Activated naive CD4-positive, alpha-beta T cell treated with anti-CD3 and anti-CD28 coated beads, Interleukin-2, amount 50 U/mL, for 16 hours (primary cell): ENCODE measurements around the gene ADAMTS3.
"Not testable (repeated sequence)": the region's sequence is repeated elsewhere in the genome, so short reads cannot be mapped to it uniquely, and the experiment has no call there.

Source experiments
- DNase-seq: peaks from one replicate; pipeline ENCODE4 v3.0.0-alpha.2; 2020

ADAMTS3 gene

DNA sequence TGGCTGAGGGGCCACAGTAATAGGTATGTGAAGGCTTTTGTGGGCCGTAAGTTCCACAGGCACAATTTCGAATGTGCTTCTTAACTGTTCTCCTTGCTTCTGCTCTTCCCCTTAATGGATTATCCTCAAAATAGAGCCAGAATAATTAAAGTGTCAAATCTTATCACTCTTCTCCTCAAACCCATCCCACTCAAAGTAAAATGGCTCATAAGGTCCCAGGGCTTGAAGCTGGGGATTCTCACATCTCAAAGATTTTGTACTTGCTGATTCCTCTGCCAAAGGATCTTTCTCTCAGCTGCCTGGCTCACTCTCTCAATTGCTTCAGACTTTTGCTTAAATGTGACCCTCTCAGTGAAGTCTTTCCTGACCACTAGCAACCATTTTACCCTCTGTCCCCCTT is 16.6 kb downstream of the ADAMTS3 start:
- DNase-seq: no peak

DNA sequence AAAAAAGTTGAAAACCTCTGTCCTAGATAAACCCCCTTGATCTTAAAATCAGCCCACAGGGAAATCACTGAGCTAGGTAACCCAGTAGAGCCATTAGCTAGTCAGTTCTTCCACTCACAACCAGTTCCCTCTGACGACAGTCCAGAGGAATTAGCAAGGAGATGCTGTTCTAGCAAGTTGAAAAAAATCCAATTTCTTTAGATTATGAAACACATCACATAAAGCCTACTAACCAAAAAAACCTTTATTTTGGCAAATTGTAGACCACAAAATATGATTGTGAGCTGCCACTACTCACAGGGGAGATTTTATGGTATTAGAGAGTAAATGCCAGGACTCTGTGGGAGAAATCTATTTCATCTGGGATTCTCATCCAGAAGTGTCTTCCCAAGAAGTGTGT is 22.6 kb downstream of the ADAMTS3 start:
- DNase-seq: no peak

DNA sequence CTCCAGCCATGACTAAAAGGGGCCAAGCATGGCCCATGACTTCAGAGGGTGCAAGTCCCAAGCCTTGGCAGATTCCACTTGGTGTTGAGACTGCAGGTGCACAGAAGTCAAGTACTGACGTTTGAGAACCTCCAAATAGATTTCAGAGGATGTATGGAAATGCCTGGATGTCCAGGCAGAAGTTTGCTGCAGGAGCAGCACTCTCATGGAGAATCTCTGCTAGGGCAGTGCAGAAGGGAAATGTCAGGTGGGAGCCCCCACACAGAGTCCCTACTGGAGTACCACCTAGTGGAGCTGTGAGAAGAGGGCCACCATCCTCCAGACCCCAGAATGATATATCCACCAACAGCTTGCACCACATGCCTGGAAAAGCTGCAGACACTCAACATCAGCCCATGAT is 28.3 kb downstream of the ADAMTS3 start:
- not testable (repeated sequence) for DNase-seq

DNA sequence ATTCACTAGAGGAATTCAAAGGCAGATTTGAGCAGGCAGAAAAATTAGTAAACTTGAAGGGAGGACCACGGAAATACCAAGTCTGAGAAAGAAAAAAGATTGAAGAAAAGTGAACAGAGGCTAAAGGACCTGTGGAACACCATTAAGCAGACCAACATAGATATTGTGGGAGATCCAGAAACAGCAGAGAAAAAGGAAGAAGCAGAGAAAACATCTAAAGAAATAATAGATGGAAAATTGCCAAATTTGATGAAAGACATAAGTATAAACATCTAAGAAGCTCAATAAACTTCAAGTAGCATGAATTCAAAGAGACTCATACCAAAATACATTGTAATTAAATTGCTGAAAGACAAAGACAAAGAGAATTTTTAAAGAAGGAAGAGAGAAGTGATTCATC is 31.0 kb downstream of the ADAMTS3 start:
- no peak for DNase-seq

DNA sequence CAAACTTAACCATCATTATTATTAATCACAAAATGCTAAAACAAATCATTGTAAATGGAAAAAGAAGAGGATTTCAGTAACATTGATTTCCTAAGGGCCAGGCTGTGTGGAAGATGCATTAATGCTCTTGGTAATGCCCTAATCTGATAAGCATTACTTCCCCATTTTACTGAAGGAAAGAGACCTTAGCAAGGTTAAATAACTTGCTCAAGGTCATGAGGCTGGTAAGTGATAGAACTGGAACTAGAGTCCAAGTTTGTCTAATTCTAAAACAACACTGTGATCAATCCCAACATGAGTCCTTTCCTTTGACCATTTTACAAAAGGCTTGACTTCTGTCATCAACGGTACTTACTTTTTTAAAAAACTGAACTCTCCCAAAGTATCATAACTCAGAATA is 32.6 kb downstream of the ADAMTS3 start:
- no peak for DNase-seq

DNA sequence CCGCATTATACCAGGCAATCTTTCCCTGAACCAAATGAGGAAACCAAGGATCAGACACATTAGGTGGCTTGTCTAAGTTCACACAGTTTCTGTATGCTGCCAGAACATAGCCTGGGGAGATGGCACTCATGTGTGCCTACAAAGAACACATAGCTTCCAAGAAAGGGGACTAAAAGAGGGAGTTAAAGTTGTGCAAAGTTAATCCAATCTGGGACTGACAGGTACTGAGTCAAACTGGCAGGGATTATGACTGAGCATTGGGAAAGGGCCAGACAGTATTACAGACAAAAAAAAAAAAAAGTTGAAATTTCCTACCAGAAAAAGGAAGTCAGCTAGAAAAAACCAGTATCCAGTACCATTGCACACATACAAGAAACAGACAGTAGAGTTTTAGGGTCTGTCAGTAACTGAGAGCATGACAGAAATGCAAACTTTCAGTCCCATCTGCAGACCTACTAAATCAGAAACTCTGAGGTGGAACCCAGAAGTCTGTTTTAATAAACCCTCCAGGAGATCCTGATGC is 37.2 kb downstream of the ADAMTS3 start:
- DNase-seq: no peak

DNA sequence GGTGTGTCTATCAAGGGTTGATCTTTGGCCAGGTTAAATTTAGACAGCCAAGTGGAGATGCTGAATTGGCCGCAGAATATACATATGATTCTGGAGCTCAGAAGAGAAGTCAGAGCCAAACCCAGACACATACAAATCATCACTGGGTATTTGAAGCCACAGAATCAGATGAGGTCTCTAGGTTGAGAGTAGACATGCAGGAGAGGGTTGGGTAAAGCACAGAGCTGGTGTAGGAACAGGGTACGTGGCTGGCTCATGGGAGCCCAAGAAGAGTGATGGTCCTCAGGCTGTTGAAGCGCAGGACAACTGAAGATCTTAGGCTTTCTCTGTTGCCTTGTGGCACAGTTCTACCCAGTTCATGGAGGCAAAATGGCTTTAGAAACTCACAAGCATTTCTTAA is 37.7 kb downstream of the ADAMTS3 start:
- no peak for DNase-seq

DNA sequence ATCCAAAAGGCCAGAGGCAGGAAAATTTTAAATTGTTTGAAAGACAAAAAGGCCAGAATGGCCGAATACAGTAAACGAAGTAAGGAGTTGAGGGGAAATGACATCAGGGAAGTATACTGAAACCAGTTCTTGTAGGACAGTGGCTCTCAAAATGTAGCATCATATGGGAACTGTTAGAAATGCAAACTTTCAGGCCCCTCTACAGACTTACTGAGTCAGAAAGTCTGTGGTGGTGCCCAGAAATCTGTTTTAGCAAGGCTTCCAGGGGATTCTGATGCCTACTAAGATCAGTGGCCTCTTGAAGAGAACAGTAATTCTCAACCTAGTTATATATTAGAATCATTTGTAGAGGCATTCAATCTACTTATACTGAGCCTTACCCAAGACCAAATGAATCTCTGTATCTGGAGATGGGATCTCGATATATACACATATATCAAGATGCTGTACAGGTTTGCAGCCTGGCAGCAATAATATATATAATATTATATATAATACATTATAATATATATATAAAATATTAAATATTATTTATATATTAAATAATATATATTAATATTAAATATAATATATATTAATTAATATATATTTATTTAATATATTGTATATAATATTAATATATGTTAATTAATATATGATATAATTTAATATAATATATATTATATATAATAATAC is 39.7 kb downstream of the ADAMTS3 start:
- no peak for DNase-seq

DNA sequence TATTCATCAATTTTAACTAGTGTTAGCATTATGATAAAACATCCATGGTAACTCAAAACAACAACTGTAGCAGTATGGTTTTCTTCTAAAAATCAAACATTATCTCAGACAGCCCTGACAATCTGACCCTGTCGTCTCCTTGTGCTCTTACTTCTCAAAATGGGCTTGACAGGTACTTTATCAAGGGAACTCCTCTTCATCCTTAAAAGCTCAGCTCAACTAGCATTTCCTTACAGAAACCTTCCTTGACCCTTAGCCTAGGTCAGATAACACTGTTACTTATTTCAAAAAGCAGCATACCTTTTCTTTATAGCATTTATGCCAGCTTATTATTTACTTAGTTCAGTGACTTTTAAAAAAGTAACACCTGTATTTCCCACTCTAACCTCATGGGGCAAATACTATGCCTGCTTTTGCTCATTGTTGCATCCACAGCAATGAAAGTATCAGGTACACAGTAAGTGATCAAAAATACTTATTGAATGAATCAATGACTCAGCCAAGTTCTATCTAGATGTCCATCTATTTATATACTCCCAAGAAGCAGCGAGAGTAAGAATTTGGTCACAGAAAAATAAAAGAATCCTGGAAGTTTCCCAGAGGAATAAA is 41.9 kb downstream of the ADAMTS3 start:
- no peak for DNase-seq

DNA sequence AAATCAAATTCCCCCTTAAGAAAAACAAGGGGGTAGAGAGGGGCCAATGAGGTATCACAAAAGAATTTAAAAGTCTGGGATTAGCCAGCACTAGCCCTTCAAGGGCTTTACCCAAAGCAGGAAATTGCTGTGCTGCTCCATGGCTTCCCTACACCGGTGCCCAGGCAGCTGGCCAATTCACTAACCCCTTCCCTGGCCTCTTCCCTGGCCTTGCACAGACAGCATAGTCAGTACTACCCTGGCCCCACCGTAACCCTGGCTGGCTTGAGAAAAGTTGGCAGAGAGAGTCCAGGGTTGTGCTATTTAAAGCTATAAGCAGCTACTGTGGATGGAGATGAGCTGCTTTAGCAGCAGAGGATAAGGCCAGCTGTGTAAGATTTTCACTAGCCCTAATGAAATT is 43.1 kb downstream of the ADAMTS3 start:
- DNase-seq: no peak

DNA sequence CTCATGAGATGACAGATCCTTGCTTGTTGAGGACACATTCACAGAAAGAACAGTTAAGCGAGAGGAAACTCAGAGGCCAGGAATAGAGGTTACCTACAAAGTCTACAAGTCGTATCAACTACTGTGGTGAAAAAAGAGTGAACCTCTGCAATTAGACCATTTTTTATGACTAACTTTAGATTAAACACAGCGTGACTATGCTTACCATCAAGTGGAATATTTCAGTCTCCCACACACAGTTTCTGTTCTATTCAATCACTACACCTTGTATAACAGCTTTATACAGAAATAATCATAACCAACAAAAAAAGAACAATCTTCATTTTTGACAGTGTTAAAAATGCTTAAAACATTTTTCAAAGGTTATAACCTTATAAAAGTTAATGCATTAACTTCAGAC is 46.6 kb downstream of the ADAMTS3 start:
- DNase-seq: no peak

DNA sequence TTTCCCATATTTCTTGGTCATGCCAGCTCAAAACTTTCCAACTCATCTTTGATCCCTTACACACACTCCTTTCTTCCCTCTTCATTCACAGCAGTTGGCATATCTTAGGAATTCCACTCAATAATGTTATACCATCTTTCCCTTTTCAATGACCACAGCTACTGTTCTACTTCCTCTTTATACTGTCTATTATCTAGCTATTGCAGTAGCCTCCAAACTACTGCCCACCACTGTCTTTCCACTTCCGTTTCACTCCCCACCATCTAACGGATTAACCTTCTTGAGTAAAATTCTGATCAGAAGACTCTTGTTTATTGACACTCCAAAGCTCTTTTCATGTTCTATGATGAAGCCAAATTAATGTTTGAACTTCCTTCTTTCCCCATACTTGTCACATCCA is 55.8 kb downstream of the ADAMTS3 start:
- no peak for DNase-seq

DNA sequence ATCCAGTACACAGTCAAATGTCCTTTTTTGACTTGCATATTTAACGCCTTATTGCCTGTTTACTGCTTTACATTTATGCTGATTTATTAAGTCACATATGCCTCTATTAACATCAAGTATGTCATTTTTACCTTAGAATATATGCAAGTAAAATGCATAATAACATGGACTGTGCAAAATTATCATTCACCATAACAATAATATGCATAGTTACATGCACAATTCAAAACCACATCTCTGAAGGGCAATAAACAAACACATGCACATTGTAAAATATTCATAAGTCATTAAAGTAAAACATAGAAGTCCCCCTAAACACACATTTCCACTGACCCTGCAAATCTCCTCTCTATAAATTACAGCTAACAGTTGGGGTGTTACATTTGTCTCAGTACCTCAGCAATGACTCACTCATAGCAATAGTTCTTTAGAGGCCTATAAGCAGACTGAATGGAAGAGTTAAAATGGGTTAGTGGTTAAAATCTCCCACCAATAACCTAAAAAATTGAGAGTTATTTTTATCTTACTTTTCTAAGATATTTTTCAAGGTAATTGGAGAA is 61.1 kb downstream of the ADAMTS3 start:
- DNase-seq: no peak

DNA sequence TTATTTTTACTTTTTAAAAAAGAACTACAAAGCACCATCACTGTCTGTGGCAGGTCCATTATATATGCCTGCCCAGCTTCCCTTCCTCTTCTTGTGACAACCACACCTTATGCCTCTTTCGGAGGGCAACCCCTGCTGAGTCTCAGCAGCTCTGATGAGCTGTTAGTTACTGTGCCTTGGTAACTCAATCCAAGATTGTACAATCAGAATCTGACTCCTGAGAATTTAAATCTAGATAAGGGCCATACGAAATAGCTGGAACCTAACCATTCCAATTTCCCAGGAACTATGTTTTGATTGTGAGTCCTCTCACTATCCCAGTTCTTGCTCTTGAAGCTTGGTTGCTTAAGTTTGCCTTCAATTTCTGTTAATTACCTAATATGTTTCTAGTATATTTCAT is 61.9 kb downstream of the ADAMTS3 start:
- DNase-seq: no peak

DNA sequence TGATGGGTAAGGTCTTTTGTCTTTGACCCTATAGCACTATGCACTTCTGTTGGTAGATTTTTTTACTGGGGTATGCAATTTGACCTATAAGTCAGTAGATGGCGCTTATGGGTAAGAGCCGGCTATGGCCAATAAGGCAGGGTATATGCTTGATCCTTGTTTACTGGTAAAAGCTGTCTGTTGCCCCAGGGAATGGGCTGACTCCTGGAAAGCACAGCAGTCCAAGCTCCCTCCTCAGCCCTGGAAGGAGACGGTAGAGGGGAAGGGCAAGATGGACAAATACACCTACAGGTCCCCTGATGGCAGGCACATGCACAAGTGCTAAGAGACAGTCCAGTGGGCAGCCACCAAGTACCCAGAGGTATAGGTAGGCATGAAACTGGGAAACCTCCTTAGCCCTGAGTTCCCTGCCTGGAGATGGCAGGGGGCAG is 63.7 kb downstream of the ADAMTS3 start:
- no peak for DNase-seq

DNA sequence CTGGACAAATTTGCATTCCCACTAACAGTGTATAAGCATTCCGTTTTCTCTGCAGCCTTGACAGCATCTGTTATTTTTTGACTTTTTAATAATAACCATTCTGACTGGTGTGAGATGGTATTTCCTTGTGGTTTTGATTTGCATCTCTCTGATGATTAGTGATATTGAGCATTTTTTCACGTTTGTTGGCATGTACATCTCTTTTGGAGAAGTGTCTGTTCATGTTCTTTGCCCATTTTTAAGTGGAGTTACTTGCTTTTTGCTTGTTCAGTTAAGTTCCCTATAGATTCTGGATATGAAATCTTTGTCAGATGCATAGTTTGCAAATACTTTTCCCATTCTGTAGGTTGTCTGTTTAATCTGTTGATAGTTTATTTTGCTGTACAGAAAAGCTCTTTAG is 68.8 kb downstream of the ADAMTS3 start:
- no peak for DNase-seq

DNA sequence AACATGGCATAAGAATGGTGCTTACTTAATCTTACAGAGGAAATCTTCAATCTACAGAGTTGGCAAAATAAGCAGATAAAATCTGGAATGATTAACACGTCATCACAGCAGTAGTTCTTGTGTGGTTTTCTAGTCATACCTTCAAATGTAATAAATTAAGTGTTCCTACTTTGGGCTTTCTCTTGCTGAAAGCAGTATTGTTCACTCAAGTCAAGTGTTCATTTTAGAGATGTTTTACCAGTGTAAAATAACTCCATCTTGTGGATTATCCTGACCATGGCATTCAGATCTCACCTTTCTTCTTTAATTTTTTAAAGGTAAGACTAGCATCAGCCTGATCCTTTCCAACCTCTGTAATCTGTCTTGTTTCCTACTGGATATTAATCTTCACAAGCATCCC is 72.9 kb downstream of the ADAMTS3 start:
- no peak for DNase-seq

DNA sequence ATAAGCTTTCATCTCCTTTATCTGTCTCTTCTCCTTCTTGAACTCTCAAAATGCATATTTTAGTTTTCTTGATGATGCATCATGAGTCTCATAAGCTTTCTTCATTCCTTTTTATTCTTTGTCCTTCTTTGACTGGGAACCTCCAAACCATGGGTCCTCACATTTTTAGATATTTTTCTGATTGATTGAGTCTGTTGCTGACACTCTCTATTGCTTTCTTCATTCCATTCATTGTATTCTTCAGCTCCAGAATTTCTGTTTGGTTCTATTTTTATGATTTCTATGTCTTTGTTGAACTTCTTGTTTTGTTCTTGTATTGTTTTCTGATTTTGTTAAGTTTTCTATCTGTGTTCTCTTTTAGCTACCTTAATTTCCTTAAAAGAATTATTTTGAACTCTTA is 74.9 kb downstream of the ADAMTS3 start:
- no peak for DNase-seq

DNA sequence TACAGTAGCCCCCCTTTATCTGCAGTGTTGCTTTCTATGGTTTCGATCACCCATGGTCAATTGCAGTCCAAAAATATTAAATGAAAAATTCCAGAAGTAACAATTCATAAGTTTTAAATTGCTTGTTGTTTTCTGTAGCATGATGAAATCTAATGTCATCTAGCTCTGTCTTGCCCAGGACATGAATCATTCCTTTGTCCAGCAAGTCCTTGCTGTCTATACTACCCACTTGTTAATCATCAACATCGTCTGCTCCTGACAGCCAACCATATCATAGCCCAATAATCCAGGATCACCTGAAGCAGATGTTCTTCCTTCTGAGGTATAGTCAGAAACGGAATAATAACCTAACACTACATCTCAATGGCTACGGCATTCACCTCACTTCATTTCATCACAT is 79.8 kb downstream of the ADAMTS3 start:
- no peak for DNase-seq

DNA sequence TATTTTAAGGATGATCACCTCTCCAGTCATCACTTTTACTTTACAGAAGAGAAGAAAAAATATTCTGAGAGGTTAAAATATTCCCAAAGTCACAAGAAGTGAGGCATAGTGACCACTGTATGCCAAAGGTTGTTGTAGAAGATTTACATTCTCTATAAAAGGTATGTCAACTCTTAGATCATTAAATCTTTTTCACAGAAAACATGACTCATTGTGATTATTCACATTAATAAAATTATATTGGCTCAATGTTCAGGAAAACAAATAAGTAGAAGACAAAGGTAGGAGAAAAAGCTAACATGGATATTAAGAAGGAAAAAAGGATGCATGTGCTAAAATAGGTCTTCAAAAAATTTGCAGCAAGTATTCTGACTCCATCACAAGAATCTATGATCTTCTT is 82.0 kb downstream of the ADAMTS3 start:
- DNase-seq: no peak

DNA sequence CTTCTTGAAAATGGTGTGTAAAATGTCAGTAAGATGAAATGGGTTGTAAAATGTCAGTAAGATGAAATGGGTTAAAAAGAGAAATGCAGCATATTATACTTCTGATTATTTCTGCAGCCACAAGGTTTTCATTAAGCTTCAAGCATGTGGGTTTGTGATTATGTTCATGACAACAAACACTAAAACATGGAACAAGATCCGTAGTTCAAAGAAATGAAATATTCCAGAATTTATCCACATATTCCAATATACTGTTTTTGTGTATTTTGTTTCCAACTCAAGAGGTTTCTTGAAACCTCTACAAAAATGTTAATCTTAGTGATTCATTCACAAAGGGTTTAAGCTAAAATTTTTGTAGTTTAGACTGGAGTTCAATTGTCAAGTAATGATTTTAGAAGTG is 84.0 kb downstream of the ADAMTS3 start:
- DNase-seq: no peak

DNA sequence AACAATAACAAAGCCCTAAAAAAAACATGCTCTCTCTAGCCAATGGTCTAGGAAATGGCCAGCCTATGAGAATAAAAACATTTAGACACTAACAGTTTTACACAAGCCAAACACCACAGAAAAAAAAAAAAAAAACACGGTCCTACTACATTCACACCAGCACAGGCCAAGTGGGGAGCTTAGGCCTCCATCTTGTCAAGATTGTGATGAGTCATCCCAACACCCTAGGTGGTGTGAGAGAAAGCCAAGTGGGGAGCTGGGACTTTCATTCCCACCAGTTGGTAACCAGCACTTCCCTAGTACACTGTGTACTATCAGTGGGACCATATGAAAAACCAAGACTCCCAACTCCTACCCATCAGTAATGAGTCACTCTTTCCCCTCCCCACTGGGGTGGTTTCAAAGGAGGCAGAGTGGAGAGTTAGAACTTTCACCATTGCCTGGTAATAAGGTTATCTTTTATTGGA is 95.6 kb downstream of the ADAMTS3 start:
- DNase-seq: no peak

DNA sequence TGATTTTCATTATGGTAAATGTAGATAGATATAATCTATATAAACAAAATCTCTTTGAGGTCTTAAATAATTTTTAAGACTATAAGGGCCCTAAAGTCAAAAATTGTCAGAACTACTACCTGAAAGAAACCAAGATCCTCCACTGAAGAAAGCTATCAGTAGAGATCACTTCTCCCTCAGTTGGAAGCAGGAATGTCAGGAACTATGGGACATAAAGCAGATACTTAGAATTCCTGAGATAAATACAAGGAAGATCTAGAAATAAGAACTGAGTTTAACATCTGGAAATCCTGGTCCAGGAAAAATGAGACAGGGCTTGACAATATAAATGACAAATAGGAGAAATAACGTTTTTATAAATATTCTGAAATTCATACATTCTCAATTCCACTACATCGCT is 97.2 kb downstream of the ADAMTS3 start:
- no peak for DNase-seq

DNA sequence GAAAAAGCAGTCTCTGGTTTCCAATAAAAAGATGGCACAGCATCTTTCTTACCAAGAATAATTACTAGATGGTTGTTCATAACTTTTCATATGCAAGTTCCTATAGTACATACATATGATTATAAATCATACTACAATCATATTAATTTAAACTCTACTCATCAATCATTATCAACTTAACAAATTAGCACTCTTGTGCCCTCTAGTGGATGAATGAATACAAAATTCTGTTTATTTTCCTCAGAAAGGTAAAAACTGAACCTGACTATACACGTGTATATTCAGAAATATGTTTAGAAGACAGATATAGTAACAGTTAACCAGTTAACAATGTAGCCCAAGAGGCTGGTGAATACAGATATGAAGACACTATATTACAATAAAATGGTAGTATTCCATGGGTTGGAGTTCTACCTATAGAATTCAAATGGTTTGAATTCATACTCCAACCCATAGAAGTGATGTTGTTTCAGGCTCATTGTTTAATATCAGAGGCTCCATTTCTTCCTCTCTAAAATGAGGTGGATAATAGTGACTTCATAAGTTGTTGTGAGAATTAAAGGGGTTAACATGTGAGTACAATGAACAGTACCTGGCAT is 100.0 kb downstream of the ADAMTS3 start:
- no peak for DNase-seq
